GM12801 (cell line): ENCODE results near the gene DNM2.

Experiments
- TF ChIP-seq, protein P1 (sequence below): IDR thresholded peaks from one replicate; pipeline ENCODE4 v1.5.1; 2011; ENCODE audit warnings: control low read depth; ENCODE audit not compliant: insufficient read length; ENCODE audit errors: extremely low read depth

DNM2 gene

GRCh38 chr19:10692673-10693264 lies 25.1 kb upstream of the DNM2 start:
- TF ChIP-seq, protein P1, sequence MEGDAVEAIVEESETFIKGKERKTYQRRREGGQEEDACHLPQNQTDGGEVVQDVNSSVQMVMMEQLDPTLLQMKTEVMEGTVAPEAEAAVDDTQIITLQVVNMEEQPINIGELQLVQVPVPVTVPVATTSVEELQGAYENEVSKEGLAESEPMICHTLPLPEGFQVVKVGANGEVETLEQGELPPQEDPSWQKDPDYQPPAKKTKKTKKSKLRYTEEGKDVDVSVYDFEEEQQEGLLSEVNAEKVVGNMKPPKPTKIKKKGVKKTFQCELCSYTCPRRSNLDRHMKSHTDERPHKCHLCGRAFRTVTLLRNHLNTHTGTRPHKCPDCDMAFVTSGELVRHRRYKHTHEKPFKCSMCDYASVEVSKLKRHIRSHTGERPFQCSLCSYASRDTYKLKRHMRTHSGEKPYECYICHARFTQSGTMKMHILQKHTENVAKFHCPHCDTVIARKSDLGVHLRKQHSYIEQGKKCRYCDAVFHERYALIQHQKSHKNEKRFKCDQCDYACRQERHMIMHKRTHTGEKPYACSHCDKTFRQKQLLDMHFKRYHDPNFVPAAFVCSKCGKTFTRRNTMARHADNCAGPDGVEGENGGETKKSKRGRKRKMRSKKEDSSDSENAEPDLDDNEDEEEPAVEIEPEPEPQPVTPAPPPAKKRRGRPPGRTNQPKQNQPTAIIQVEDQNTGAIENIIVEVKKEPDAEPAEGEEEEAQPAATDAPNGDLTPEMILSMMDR = no peak

DNA sequence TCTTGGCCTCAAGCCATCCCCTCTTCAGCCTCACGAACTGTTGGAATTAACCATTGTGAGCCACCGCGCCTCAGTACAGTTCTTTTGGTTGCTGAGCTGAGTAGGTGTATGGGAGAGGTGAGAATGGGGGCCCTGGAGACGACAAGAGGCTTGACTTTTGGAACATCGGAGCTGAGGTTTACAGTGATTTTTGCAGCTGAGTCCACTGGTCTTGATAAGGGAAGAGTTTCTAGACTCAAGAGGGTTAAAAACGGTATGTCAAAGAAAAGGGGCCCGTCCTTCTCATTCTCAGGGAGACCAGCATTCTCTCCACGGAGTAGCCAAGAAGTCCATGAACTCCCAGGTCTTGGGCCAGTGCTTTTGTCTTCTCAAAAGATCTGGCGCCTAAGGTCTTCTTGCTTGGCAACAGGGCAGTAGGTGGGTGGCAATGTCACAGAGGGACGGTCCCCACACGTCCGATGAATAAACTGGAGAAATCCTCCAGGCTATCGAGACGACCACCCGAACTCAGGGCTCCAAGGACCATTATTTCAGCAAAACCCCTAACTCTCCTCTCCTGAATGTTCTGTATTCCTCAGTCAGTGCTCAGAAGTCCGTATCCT lies 23.1 kb upstream of the DNM2 start:
- TF ChIP-seq, protein P1 = no peak

GRCh38 chr19:10695401-10696398 lies 22.2 kb upstream of the DNM2 start:
- TF ChIP-seq, protein P1 = no peak

DNA sequence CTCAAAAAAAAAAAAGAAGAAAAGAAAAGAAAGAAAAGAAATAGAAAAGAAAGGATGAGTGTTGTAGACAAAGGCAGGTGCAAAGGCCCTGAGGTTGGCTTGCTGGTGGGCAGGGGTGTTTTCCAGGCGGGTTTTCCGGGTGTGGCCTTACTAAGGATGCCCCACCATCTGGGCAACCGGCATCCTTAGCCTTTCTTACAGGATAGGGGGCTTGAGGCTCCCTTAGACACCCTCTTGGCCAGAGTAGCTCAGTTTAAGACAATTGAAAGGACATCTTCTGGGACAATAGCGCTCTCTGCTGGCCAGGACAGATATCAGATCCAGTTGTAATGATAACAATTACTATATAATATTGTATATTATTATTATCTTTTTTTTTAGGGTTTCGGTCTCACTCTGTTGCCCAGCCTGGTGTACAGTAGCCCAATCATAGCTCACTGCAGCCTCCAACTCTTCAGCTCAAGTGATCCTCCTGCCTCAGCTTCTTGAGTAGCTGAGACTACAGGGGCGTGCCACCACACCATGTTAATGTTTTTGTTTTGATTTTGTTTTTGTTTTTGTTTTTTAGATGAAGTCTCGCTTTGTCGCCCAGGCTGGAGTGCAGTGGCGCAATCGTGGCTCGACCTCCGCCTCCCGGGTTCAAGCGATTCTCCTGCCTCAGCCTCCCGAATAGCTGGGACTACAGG lies 18.1 kb upstream of the DNM2 start:
- TF ChIP-seq, protein P1 = no peak

DNA sequence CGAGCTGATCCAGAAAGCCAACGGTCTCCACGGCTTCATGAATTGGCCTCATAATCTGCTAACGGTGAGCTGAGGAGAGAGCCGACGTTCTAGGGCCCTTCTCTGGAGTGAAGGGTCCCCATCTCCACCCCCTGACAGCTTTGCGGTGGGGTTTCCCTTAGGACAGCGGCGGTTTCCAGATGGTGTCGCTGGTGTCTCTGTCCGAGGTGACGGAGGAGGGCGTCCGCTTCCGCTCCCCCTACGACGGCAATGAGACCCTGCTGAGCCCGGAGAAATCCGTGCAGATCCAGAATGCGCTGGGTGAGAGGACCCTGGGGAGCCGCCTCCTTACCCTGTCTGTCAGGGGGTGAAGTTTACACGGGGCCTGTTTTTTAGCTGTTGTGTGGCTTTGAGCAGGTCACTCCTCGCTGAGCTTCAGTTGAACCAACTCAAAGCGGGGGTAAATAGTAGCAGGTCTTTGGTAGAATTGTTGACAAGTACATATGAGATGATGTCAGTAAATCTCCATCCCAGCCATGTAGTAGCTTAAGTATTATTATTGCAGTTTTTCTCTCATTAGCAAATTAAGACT lies 15.8 kb upstream of the DNM2 start:
- TF ChIP-seq, protein P1 = no peak

GRCh38 chr19:10706990-10707389 lies 10.9 kb upstream of the DNM2 start:
- TF ChIP-seq, protein P1 = no peak
